SU-DHL-6 (cell line): ENCODE measurements around the gene DMD.

Experiments
- H2AFZ ChIP-seq: fragments of 200-600 bp; sonication (generic); 2 replicates; pipeline ENCODE4 v1.6.1; 2014; ENCODE audit warnings: low read depth, mild to moderate bottlenecking, moderate library complexity, mixed read lengths, antibody characterized with exemption, low read length; ENCODE audit not compliant: severe bottlenecking
- H3F3A ChIP-seq: fragments of 200-600 bp; shearing (Covaris generic); 2 replicates; pipeline ENCODE4 v1.6.0; 2016; ENCODE audit warnings: antibody characterized with exemption, mild to moderate bottlenecking; ENCODE audit not compliant: insufficient read depth
- H3K27ac ChIP-seq: fragments of 200-600 bp; sonication (generic); 2 replicates; pipeline ENCODE4 v1.5.1; 2016; ENCODE audit warnings: low read depth, mild to moderate bottlenecking, low read length, moderate library complexity, mixed read lengths
- H3K27me3 ChIP-seq: fragments of 200-600 bp; sonication (generic), shearing (Covaris generic); 2 replicates; pipeline ENCODE4 v1.6.0; 2014; ENCODE audit warnings: mild to moderate bottlenecking, low read length
- H3K36me3 ChIP-seq: fragments of 200-600 bp; sonication (generic); 2 replicates; pipeline ENCODE4 v1.6.1; 2014; ENCODE audit warnings: mild to moderate bottlenecking, low read length, mixed read lengths
- H3K4me2 ChIP-seq: fragments of 300-600, 200-600 bp; shearing (Covaris generic), sonication (generic); 2 replicates; pipeline ENCODE4 v1.6.0; 2014; ENCODE audit warnings: low read length, low read depth, mild to moderate bottlenecking; ENCODE audit not compliant: poor library complexity, severe bottlenecking
- H3K4me3 ChIP-seq: fragments of 200-600 bp; sonication (generic); 2 replicates; pipeline ENCODE4 v1.5.1; 2014; ENCODE audit warnings: antibody characterized with exemption, low read length, mild to moderate bottlenecking, mixed read lengths; ENCODE audit not compliant: insufficient read depth, poor library complexity, severe bottlenecking
- H3K79me2 ChIP-seq: fragments of 200-600 bp; sonication (generic); 2 replicates; pipeline ENCODE4 v1.6.1; 2014; ENCODE audit warnings: mild to moderate bottlenecking, low read length, moderate library complexity; ENCODE audit not compliant: insufficient read depth
- H3K9ac ChIP-seq: fragments of 200-600 bp; sonication (generic); 2 replicates; pipeline ENCODE4 v1.7.0; 2014; ENCODE audit warnings: mild to moderate bottlenecking, low read length
- H3K9me2 ChIP-seq: fragments of 200-600 bp; sonication (generic); replicated peaks from 2 replicates; pipeline ENCODE4 v1.6.1; 2014; ENCODE audit warnings: low read length; ENCODE audit not compliant: insufficient read depth
- H3K9me3 ChIP-seq: fragments of 200-600 bp; sonication (generic); 2 replicates; pipeline ENCODE4 v1.6.1; 2014; ENCODE audit warnings: low read length, mixed read lengths; ENCODE audit not compliant: insufficient read depth
- H4K20me1 ChIP-seq: fragments of 200-600 bp; sonication (generic); 2 replicates; pipeline ENCODE4 v1.6.1; 2014; ENCODE audit warnings: low read depth, mild to moderate bottlenecking, antibody characterized with exemption, low read length, moderate library complexity, mixed read lengths
- EZH2phosphoT487 ChIP-seq: fragments of 200-600 bp; sonication (generic), shearing (Covaris generic); conservative IDR thresholded peaks from 2 replicates; pipeline ENCODE4 v1.6.1; 2018; ENCODE audit warnings: mild to moderate bottlenecking, antibody characterized with exemption, low read length, moderate library complexity, mixed read lengths
- TF ChIP-seq, protein P1 (sequence below): fragments of 200-600 bp; sonication (generic); IDR thresholded peaks from one replicate; pipeline ENCODE4 v1.5.1; 2017; ENCODE audit warnings: antibody characterized with exemption, mild to moderate bottlenecking, low read length, moderate library complexity; ENCODE audit not compliant: insufficient read depth, poor library complexity, severe bottlenecking

Gene DMD

DNA sequence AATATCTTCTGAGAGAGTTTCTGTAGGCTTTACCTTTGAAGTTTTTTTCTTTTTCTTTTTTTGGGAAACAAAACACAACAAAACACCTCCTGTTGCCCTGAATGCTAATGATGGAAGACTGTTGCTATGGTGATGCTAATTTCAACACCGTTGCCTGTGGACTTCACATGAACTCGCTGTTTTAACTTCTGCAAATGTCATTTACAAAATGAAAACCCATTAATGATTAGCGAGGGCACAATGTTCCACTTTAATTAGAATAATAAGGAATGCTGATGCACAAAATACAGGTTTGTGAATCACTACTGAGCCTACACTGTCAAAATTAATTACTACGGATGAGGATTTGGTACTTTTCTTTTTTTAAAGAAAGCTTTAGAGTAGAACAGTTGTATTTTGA lies 1912.4 kb downstream of the DMD start:
- Histone ChIP-seq H3K79me2 (no peaks in the 10 kb centered on the region), H3K9me3 (no peaks in the 10 kb centered on the region), H2AFZ (no peak overlapping the region), H3K4me3 (no peak overlapping the region), H3K4me2 (no peak overlapping the region), H3F3A (no peaks in the 10 kb centered on the region), H4K20me1 (no peaks in the 10 kb centered on the region), H3K9ac (no peak overlapping the region), H3K36me3 (no peaks in the 10 kb centered on the region), H3K27me3 (no peaks in the 10 kb centered on the region), H3K27ac (no peak overlapping the region), H3K9me2 (no peaks in the 10 kb centered on the region)
- TF ChIP-seq, protein P1, sequence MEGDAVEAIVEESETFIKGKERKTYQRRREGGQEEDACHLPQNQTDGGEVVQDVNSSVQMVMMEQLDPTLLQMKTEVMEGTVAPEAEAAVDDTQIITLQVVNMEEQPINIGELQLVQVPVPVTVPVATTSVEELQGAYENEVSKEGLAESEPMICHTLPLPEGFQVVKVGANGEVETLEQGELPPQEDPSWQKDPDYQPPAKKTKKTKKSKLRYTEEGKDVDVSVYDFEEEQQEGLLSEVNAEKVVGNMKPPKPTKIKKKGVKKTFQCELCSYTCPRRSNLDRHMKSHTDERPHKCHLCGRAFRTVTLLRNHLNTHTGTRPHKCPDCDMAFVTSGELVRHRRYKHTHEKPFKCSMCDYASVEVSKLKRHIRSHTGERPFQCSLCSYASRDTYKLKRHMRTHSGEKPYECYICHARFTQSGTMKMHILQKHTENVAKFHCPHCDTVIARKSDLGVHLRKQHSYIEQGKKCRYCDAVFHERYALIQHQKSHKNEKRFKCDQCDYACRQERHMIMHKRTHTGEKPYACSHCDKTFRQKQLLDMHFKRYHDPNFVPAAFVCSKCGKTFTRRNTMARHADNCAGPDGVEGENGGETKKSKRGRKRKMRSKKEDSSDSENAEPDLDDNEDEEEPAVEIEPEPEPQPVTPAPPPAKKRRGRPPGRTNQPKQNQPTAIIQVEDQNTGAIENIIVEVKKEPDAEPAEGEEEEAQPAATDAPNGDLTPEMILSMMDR, result no peak
- TF ChIP-seq EZH2phosphoT487, result no peak

DNA sequence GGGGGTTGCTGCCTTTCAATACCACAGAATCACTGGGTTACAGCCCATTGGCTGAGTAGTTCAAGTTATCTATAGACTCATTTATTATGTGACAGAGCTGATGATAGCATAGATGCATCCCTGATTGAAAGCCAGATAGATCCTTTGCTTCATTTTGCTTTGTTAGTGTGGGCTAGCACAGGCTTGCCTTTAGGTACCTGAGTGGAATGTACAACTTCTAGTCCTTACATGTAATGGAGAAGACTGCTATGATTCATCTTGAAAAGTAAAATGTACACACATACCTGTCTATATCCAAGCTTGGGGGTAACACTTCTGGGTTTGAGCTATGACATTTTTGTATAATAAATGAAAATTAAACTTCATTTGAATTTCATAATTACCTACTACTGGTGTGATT lies 1913.5 kb downstream of the DMD start:
- Histone ChIP-seq H3K27ac (no peak overlapping the region), H3K27me3 (no peaks in the 10 kb centered on the region), H3K9me3 (no peaks in the 10 kb centered on the region), H3K36me3 (no peaks in the 10 kb centered on the region), H3K9ac (no peak overlapping the region), H3K4me3 (no peak overlapping the region), H3K79me2 (no peaks in the 10 kb centered on the region), H2AFZ (no peak overlapping the region), H4K20me1 (no peaks in the 10 kb centered on the region), H3K9me2 (no peaks in the 10 kb centered on the region), H3F3A (no peaks in the 10 kb centered on the region), H3K4me2 (no peak overlapping the region)
- TF ChIP-seq, protein P1, result no peak
- no peak for TF ChIP-seq EZH2phosphoT487

DNA sequence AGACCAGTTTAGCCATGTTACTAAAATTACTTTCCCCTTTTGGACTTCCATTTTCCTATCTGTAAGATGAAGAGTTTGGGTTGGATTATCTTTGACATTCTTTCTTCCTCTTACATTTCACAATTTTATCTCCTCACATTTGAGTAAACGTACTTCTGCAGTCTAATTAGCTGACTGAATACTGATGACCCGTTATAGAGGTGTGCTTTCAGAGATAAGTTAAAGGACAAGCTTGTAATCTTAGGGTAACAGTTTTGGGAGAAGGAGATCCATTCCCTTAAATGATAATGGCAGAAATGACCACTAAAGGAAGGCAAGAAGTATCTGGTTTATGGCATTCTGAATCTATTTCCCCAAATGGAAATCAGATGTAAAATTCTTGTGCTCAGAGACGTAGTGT lies 1916.9 kb downstream of the DMD start:
- H3K27me3 ChIP-seq, result no peaks in the 10 kb centered on the region
- H3K27ac ChIP-seq, result no peak overlapping the region
- H3K9ac ChIP-seq, result no peak overlapping the region
- no peak overlapping the region for H2AFZ ChIP-seq
- H3K36me3 ChIP-seq, result no peaks in the 10 kb centered on the region
- no peaks in the 10 kb centered on the region for H3K9me3 ChIP-seq
- no peak overlapping the region for H3K4me3 ChIP-seq
- no peaks in the 10 kb centered on the region for H3K79me2 ChIP-seq
- H3K4me2 ChIP-seq, result no peak overlapping the region
- no peaks in the 10 kb centered on the region for H3F3A ChIP-seq
- no peaks in the 10 kb centered on the region for H4K20me1 ChIP-seq
- no peak for TF ChIP-seq EZH2phosphoT487
- TF ChIP-seq, protein P1, result no peak
- no peaks in the 10 kb centered on the region for H3K9me2 ChIP-seq
